ENCODE measurements around the gene FGF18. TPM values are rescaled to one million over a fixed set of nuclear protein-coding genes. Genes with fewer than 3 reads are reported as not detected.

The FGF18 gene
- total and polyA plus RNA-seq, 9 of the 15 experiments (the other 6 are each of a cell fraction or from before 2014, with no cell fraction given): 0.05 to 0.18 (median 0.11) TPM; not detected in 6

- TF ChIP-seq NKRF (IDR thresholded peaks at IDR 0.05; ENCODE audit: borderline replicate concordance) (no peak), DDX20 (tag; IDR thresholded peaks at IDR 0.05; ENCODE audit: low read depth) (no peak), JUND (IDR thresholded peaks at IDR 0.05; ENCODE audit: borderline replicate concordance, low read depth, low read length) (no peak), JUND (tag; IDR thresholded peaks at IDR 0.05; ENCODE audit: borderline replicate concordance, low read depth, low read length) (0 out of 3 replicates have a peak, but pooled peaks have one; percentile 15), ZNF655 (CRISPR knock-in tag; IDR thresholded peaks at IDR 0.05) (no peak), TAF1 (IDR thresholded peaks at IDR 0.05; ENCODE audit: control insufficient read depth, extremely low read depth, insufficient read depth, low read length, severe bottlenecking) (no peak), ATF3 (IDR thresholded peaks at IDR 0.05) (peak; percentile 29; the same call in 1 of the 2 replicates), ATF3 (CRISPR knock-in tag; conservative IDR thresholded peaks at IDR 0.05) (no peak)
Observed at GRCh38 chr5:171484460-171484899, 65.0 kb downstream of the FGF18 start (continued).
